ENCODE measurements around the gene SRP14.

SRP14 gene

DNA sequence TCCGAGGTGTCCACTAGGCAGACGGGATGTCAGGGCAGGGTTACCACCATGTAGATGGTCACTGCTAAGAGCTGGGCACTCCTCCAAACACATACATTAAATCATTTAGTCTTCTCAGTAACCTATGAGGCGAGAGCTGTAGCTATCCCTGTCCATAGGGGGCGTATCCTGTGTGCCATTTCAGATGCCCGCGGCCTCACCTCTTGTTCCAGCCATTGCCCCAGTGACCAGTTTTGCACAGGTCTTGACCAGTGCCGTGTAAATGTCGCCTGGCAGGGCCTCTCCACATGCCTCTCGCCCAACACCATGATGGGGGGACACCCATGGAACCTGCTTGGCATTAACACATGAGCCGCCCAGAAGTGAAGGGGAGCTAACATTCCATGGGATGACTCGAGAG, 20.8 kb upstream of the SRP14 start:
- DNase-seq (ENCODE audit: low read depth): no peak
- no peak overlapping the region for H3K4me3 ChIP-seq (ENCODE audit: low read depth, low read length)
- TF ChIP-seq, protein P1, sequence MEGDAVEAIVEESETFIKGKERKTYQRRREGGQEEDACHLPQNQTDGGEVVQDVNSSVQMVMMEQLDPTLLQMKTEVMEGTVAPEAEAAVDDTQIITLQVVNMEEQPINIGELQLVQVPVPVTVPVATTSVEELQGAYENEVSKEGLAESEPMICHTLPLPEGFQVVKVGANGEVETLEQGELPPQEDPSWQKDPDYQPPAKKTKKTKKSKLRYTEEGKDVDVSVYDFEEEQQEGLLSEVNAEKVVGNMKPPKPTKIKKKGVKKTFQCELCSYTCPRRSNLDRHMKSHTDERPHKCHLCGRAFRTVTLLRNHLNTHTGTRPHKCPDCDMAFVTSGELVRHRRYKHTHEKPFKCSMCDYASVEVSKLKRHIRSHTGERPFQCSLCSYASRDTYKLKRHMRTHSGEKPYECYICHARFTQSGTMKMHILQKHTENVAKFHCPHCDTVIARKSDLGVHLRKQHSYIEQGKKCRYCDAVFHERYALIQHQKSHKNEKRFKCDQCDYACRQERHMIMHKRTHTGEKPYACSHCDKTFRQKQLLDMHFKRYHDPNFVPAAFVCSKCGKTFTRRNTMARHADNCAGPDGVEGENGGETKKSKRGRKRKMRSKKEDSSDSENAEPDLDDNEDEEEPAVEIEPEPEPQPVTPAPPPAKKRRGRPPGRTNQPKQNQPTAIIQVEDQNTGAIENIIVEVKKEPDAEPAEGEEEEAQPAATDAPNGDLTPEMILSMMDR (IDR thresholded peaks at IDR 0.05; ENCODE audit: low read depth, low read length, missing control alignments): no peak

- no peak for DNase-seq (ENCODE audit: low read depth)
- TF ChIP-seq, protein P1 (IDR thresholded peaks at IDR 0.05; ENCODE audit: low read depth, low read length, missing control alignments): no peak
- H3K4me3 ChIP-seq (ENCODE audit: low read depth, low read length): no peak overlapping the region
Measured at GRCh38 chr15:40058476-40059140, 19.6 kb upstream of the SRP14 start.

- DNase-seq (ENCODE audit: low read depth): no peak
- no peak overlapping the region for H3K4me3 ChIP-seq (ENCODE audit: low read depth, low read length)
- TF ChIP-seq, protein P1 (IDR thresholded peaks at IDR 0.05; ENCODE audit: low read depth, low read length, missing control alignments): no peak
Measured at GRCh38 chr15:40055576-40056293, 16.8 kb upstream of the SRP14 start.

DNA sequence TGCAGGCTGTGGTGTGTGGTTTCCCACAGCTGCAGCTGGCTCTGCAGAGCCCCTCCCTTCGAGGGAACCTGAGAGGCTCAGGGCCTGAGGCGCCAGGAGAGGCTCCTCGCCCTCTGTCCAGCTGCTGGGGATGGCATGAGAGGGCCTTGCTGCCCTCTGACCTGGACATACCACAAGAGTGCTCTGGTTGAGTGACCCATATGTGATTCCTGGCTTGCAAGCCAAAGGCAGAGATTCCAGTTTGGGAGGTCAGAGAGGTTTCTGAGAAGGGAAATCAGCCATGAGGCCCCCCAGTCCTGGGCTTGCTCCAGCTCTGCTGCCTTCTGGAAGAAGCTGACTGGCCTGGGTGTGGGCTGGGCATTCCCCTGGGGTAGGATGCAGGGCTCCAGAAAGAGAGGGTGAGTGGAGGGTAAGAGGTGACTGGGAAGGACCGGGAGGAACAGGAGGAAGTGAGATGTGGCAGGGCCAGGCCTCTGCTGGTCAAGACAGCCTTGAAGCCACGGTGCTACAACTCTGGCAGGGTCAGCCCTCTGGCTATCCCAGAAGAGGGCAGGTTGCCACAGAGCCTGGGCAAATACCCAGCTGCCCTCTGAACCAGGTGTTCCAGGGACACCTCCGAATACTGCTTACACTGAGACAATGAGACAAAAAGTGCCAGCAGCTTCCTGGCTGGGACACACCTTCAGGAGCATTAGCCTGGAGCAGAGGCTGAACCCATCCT, 16.0 kb upstream of the SRP14 start:
- DNase-seq (ENCODE audit: low read depth): no peak
- TF ChIP-seq, protein P1 (IDR thresholded peaks at IDR 0.05; ENCODE audit: low read depth, low read length, missing control alignments): no peak
- no peak overlapping the region for H3K4me3 ChIP-seq (ENCODE audit: low read depth, low read length)

DNA sequence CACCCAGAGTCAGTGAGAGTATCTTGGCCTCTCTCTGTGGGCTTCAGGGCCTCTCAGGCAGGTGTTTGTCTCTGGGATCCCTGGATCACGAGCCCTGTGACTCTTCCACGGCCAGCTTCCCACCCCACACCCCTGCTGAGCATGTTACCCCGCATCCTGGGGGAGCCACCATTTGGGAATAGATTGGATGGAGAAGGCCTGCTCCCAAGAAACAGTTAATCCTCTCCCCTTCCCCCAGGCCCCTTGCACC, 15.5 kb upstream of the SRP14 start:
- no peak overlapping the region for H3K4me3 ChIP-seq (ENCODE audit: low read depth, low read length)
- DNase-seq (ENCODE audit: low read depth): no peak
- TF ChIP-seq, protein P1 (IDR thresholded peaks at IDR 0.05; ENCODE audit: low read depth, low read length, missing control alignments): no peak

- H3K4me3 ChIP-seq (ENCODE audit: low read depth, low read length): no peak overlapping the region
- no peak for DNase-seq (ENCODE audit: low read depth)
- TF ChIP-seq, protein P1 (IDR thresholded peaks at IDR 0.05; ENCODE audit: low read depth, low read length, missing control alignments): no peak
Measured at GRCh38 chr15:40053831-40054604, 15.0 kb upstream of the SRP14 start.
